HG02571 (cell line): ENCODE measurements around the gene CAMTA1.

Source experiments
- ATAC-seq: cut with Tn5 transposase; IDR thresholded peaks from one replicate; pipeline ENCODE4 v1.9.1; 2021; ENCODE audit warnings: mild to moderate bottlenecking, moderate library complexity; ENCODE audit not compliant: unreplicated experiment

CAMTA1 gene

DNA sequence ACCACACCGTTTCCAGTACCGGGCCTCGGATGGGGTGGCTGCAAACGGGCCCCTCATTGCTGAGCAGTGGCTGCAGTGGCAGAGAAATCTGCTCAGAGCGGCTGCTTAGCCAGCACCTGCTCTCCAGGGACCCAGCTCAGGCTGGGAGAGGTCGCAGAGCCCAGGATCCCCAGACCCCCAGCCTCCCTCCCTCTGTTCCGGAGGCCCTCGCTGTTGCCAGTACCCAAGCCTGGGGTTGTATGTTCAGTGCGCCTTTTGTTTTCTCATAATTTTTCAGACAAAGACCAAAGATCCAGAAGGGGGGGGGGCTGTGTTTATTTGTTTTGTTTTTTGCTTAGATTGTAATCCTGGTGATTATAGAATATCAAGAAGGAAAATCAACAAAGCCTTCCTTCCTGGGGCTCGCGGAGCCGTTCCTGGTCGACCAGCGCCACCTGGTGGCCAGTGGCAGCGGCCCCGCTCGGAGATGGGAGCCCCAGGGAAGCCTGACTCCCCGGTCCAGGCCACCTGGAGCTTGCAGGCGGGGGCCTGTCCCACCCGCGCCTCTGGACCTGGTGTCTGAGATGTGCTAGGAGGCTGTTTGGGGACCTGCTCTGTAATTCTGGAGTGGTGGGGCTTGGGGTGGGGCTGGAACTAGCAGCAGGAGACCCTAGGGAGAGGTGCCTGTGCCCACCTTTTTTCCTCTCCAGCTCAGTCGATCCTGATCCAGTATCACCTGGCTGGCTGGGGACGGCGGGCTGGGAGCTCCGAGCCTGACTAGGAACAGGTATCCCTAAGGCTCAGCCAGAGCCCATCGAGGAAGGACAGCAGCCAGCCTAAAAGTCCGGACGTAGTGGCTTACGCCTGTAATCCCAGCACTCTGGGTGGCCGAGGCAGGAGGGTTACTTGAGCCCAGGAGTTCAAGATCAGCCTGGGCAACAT is 862.0 kb downstream of the CAMTA1 start:
- ATAC-seq: no peak

DNA sequence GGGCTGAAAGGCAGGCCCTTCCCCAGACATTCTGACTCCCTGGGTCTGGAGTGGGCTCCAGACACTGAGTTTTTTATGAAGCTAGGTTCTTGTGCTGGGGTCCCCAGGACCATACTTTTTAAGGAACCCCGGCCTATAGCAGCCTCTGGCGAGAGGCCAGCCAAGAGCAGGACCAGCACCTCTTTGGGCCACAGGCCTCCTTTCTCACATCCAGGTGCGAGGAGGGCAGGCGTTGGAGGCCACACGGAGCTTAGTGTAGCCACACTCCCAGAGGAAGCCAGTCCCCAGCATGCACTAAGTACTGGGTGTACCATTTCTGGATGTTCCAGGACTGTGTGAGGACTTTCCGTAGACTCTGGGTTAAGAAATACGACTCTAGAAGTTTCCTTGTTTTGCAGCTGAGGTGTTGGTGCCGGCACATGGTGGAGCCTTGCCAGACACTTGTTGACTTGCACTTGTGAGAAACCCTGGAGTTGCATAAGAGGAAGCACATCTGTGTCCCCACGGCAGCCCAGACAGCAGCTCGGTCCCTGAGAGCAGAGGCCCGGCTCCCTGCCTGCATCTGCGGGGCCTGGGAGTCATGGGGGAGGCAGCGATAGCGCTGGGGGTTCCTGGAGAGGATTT is 863.6 kb downstream of the CAMTA1 start:
- ATAC-seq: no peak

DNA sequence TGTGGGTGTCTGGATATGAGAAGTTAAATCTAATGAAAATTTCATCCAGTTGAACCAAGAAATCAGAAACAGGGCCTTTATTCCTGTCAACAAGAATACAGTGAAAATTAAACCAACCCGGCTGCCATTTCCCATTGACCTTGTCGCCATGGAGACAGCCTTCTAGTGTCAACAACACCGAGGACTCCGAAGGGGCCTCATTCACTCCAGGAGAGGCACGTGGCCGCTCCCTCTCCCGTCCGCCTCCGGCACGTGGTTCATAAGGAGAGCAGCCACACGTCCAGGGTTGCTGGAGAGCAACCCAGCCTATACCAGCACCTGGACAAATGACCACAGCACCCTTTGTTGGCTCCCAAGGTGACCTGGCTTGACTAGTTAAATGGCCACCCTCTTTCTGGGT is 865.5 kb downstream of the CAMTA1 start:
- no peak for ATAC-seq

DNA sequence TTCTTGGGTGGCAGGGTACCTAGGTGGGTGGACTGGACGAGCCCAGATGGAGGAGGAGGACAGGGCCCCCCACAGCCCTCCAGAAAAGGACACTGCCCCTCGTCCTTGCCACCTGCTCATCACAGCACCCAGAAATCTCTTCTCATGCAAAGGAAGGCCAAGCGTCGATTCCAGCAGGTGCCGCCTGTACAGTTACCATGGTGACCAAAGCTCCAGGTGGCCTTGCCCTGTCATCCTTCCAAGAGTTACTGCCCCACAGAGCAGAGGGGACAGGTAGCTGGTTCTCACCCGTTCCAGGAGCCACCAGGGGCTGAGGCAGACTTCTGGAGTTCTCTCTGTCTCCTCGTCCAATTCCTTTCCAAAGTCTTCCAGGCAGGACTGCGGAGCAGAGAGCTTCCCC is 865.9 kb downstream of the CAMTA1 start:
- no peak for ATAC-seq

DNA sequence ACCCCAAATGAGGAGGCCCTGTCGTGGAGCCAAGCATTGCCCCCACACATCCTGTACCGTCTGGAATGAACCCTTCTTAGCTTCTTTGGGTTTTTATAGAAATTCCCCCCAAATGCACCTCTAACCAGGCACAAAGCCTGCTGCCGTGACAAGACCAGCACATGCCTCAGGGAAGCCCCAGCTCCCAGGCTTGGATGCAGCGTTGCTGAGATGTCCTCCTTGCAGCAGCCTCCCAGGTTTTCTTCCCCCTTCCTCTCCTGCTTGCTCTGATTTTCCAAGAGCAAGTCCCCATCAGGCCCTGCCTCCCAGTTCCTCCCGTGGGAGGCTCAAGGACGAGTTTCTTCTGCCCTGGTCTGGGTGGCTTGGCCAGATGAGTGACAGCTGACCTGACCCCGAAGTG is 866.8 kb downstream of the CAMTA1 start:
- ATAC-seq: no peak

DNA sequence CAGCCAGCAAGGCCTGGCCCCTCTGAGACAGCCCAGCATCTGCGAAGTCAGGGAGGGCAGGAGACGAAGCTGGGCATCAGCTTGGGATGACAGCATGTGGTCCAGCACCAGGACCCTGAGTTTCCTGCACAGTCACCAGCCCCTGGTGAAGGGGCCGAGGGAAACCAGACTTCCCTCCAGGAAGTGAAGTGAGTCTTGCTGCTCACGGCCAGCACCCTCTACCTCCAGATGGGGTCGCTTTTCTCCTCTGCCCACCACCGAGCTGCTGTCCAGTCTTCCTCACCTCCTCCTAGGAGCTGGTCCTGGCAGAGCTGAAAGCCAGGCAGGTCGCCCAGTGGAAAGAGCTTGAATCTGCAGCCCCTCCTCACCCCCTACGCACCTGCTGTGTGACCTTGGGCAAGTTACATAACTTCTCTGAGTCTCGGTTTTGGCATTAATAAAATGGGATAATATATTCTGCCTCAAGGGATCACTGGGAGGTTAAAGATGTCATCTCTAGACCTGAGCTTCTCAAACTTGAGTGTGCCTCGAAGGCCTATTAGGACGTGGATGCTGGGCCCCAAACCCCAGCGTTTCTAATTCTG is 867.4 kb downstream of the CAMTA1 start:
- no peak for ATAC-seq

DNA sequence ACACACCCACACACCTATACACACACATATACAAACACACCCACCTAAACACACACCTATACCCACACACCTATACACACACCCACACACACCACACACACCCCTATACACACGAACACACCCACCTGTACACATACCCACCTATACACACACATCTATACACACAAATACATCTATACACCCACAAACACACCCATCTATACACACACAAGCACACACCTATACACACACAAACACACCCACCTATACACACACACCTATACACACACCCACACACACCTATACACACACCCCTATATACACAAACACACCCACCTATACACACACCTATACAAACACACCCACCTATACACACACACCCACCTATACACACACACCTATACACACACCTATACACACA is 869.5 kb downstream of the CAMTA1 start:
- no peak for ATAC-seq

DNA sequence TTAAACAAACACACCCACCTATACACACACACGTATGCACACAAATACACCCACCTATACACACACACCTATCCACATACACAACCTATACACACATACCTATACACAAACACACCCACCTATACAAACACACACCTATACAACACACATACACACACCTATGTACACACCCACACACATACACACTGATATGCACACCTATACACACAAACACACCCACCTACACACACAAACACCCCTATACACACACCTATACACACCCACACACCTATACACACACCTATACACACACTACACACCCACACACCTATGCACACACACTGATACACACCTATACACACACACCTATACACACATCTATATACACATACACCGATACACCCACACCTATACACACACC is 870.1 kb downstream of the CAMTA1 start:
- no peak for ATAC-seq

DNA sequence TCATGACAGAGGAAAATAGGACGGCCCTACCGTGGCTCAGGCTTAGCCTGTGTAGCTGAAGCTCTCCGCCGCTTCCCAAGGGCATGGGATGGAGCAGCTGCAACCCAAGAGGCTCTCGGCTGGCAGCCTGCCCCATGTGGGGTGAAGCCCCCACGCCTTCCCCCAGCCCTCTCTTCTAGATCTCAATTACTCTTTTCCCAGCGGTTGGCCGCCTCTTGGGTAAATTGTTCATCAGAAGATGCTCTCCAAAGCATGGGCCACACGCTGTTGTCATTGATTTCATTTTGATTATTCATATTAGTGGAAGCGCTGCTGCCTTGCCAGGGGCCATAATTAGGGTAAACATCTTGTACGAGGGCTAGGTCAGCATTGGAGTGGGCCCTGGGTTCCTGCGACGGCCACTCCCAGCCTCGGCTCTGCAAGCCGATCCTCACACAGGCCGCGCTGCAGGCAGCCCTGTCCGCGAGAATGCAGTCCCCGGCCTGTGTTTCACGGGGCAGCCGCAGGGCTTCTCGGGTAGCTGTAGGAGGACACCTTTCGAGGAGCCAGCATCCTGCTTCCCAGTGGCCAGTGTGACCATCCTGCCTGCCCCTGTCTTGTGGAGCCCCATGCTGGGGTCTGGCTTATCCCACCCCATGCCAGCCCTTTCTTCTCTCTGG is 871.4 kb downstream of the CAMTA1 start:
- no peak for ATAC-seq

DNA sequence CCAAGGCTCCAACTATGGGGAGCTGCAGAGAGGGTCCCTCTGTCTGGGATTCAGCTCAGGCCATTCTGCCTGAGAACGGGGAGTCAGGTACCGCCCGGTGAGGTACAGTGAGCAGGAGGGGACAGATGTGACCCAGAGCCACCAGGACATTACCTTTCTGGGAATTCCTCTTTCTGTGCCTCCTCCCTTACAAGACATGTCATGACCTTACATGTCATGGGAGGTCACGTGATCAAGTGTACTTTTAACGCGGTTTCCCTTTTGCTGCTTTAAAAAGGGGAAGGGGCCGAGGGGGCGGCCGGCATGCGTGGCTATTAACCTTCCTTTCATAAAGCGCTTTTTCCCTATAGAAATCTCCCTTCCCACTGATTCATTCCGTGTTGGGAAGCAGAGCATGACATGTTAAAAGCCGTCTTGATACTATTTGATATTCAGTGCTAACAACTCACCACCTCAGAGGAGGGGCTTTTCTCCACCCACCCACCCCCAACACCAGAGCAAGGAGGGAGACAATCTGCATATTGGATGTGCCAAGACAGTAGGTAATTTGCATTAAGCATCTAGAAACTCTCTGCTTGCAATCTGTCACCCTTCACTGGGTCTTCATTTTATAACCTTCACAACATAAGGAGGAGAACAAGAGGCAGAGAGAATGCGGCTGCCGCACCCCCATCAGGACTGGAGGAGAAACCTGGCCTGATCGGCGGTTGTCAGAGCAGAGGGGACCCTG is 872.2 kb downstream of the CAMTA1 start:
- ATAC-seq: no peak

DNA sequence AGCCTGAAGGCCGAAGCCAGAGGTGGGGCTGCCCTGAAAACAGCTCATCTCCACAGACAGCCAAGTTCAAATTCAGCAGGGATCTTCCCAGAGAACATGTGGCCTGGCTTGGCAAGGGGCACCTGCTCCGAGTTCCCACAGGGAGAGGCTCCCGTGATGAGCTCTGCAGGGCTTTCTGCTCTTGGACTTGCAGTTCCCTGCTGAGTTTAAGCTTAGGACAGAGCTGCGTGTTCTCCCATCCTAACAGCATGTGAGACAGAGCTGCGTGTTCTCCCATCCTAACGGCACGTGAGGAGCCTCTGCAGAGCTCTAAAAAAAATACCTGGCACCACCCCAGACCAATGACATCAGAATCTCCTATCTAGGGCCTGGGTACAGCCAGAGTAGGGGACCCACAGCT is 872.8 kb downstream of the CAMTA1 start:
- no peak for ATAC-seq

DNA sequence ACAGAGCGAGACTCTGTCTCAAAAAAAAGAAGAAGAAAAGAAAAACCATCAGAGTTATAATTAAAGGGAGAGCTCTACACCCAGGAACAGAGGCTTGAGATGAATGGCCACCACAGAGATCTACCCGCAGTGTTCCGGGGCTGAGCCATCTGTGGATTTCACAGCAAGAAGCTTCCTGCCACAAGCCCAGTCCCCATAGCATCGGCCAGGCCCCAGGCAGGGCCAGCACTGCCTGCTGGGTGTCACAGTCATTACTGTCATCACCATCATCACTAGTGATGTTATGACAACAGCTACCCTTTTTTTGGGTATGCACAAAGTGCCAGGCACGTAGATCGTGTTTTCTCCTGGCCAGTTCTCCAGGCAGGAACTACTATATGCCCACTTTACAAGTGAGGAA is 874.3 kb downstream of the CAMTA1 start:
- ATAC-seq: no peak

DNA sequence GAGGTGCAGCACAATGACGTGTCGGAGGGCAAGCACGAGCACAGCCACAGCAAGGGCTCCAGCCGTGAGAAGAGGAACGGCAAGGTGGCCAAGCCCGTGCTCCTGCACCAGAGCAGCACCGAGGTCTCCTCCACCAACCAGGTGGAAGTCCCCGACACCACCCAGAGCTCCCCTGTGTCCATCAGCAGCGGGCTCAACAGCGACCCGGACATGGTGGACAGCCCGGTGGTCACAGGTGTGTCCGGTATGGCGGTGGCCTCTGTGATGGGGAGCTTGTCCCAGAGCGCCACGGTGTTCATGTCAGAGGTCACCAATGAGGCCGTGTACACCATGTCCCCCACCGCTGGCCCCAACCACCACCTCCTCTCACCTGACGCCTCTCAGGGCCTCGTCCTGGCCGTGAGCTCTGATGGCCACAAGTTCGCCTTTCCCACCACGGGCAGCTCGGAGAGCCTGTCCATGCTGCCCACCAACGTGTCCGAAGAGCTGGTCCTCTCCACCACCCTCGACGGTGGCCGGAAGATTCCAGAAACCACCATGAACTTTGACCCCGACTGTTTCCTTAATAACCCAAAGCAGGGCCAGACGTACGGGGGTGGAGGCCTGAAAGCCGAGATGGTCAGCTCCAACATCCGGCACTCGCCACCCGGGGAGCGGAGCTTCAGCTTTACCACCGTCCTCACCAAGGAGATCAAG is 878.3 kb downstream of the CAMTA1 start:
- ATAC-seq: no peak

DNA sequence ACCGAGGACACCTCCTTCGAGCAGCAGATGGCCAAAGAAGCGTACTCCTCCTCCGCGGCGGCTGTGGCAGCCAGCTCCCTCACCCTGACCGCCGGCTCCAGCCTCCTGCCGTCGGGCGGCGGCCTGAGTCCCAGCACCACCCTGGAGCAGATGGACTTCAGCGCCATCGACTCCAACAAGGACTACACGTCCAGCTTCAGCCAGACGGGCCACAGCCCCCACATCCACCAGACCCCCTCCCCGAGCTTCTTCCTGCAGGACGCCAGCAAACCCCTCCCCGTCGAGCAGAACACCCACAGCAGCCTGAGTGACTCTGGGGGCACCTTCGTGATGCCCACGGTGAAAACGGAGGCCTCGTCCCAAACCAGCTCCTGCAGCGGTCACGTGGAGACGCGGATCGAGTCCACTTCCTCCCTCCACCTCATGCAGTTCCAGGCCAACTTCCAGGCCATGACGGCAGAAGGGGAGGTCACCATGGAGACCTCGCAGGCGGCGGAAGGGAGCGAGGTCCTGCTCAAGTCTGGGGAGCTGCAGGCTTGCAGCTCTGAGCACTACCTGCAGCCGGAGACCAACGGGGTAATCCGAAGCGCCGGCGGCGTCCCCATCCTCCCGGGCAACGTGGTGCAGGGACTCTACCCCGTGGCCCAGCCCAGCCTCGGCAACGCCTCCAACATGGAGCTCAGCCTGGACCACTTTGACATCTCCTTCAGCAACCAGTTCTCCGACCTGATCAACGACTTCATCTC is 879.1 kb downstream of the CAMTA1 start:
- ATAC-seq: no peak

DNA sequence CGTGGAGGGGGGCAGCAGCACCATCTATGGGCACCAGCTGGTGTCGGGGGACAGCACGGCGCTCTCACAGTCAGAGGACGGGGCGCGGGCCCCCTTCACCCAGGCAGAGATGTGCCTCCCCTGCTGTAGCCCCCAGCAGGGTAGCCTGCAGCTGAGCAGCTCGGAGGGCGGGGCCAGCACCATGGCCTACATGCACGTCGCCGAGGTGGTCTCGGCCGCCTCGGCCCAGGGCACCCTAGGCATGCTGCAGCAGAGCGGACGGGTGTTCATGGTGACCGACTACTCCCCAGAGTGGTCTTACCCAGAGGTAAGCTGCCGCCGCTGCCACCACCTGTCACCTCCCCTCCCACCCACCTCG is 879.6 kb downstream of the CAMTA1 start:
- ATAC-seq: no peak

DNA sequence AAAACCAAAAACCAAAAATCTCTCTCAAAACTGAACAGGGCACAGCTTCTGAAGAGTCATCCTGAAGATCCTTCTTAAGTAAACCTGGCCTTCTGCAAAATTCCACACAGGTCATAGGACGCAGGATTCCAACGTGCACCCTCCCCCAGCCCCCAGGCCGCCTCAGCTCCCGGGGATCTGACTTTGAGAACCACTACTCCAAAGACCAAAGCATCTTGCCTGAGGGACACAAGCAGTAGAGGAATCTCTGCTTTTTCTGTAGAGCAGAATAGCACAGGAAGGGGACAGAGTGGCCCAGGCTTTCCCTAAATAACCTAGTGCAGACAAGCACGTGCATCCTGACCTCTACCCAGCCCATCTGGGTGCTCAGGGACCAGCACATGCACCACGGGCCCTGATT is 881.0 kb downstream of the CAMTA1 start:
- ATAC-seq: no peak

DNA sequence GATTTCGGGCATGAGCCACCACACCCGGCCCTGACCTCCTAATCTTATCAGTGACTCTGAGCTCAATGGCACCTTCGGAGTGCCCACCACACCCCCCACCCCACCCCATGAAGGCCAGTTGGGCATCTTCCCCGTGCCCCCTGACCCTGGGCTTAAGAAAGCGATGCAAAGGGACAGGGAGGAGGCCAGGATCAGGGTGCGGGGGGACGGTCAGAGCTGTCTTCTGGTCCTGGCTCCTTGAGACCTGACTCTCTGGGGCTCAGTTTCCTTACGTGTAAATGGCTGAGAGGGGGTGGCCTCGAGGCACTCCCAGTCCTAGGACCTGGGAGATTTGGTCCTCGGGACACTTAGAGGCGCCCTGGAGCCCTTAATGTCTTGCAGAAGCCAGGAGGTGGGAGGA is 881.9 kb downstream of the CAMTA1 start:
- no peak for ATAC-seq

DNA sequence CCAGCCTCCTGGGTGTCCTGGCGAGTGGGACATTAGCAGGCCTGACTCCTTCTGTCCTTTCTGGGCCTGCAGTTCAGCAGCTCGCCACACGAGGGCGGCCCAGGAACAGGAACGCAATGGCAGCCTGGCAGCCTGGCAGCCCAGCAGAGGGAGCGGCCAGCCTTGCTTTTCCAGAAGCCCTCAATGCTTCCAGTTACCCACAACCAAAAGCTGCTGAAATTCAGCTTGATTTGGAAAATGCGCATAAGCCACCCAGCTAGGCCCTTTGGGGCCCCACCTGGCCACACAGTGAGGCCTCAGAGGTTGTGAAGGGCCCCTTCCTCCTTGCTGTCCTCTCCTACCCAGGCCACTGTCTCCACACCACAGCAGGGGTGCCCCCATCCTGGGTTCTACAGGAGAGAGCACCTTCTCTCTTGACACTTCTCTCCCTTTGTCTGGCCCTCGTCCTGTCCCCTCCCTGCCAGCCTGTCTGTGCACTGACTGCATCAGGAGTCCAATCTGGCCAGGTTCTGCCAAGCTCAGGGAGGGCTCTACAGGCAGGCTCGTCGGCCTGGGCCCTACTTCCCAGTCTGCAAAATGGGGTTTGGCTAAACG is 882.5 kb downstream of the CAMTA1 start:
- no peak for ATAC-seq

DNA sequence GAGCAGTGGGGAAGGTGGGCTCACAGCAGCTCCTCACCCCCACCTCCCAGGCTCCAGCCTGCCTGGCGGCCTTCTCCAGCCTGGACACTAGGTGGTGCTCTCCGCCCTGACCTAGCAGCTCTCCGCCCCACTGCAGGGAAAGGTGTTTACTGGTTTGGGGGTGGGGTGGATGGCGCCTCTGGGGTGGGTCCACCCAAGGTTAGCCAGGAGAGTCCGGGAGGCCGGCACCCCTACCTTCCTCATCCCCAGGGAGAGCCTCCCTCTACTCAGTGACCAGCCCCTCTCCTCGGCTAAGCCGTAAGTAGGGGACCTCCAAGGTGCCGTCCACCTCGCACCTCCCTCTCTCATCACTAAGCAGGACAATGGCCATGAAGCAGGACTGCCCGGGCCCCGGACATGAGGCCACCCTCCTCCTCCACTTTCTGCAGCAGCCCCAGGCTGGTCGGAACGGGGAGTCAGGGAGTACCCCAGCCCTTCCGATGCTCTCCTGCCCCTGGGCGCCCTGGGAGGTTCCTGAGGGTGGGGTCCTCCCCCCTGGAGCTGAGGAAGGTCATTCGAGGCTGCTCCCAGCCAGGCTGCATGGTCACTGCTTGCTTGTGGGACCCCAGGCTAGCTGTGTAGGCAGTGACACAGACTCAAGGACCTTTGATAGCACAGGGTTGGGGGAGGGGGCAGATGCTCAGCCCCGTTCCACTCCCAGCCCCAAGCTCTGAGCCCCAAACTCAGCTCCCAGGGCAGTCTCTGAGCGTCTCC is 884.5 kb downstream of the CAMTA1 start:
- ATAC-seq: no peak
